HG02852 (cell line): ENCODE results near the gene AGXT2.
"Not testable (repeated sequence)": the region's sequence is repeated elsewhere in the genome, so short reads cannot be mapped to it uniquely, and the experiment has no call there.

Source experiments
- ATAC-seq: cut with Tn5 transposase; IDR thresholded peaks from one replicate; pipeline ENCODE4 v1.9.1; 2021; ENCODE audit warnings: mild to moderate bottlenecking, moderate library complexity; ENCODE audit not compliant: unreplicated experiment

The AGXT2 gene

GRCh38 chr5:34976347-34976746 lies 71.4 kb downstream of the AGXT2 start:
- no peak for ATAC-seq

GRCh38 chr5:34971655-34972054 lies 76.1 kb downstream of the AGXT2 start:
- ATAC-seq: not testable (repeated sequence)

GRCh38 chr5:34970552-34970951 lies 77.2 kb downstream of the AGXT2 start:
- no peak for ATAC-seq

GRCh38 chr5:34968258-34968657 lies 79.5 kb downstream of the AGXT2 start:
- ATAC-seq: no peak

- ATAC-seq: no peak
Measured at GRCh38 chr5:34967540-34967939, 80.2 kb downstream of the AGXT2 start.

GRCh38 chr5:34959323-34959722 lies 88.4 kb downstream of the AGXT2 start:
- ATAC-seq: peak; percentile 97

GRCh38 chr5:34957857-34958690 lies 89.7 kb downstream of the AGXT2 start:
- peak; percentile 37 for ATAC-seq

- ATAC-seq: no peak
Measured at GRCh38 chr5:34957321-34957720, 90.4 kb downstream of the AGXT2 start.
